ENCODE measurements around the gene KBTBD3.

- no peak for TF ChIP-seq BHLHE40 (IDR thresholded peaks at IDR 0.05; ENCODE audit: low read depth, low read length)
- TF ChIP-seq CBX2 (IDR thresholded peaks at IDR 0.05; ENCODE audit: borderline replicate concordance, low read depth) = no peak
- TF ChIP-seq NR3C1 (IDR thresholded peaks at IDR 0.05) = no peak
- TF ChIP-seq, protein P1, sequence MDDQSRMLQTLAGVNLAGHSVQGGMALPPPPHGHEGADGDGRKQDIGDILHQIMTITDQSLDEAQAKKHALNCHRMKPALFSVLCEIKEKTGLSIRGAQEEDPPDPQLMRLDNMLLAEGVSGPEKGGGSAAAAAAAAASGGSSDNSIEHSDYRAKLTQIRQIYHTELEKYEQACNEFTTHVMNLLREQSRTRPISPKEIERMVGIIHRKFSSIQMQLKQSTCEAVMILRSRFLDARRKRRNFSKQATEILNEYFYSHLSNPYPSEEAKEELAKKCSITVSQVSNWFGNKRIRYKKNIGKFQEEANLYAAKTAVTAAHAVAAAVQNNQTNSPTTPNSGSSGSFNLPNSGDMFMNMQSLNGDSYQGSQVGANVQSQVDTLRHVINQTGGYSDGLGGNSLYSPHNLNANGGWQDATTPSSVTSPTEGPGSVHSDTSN (IDR thresholded peaks at IDR 0.05) = no peak
- TF ChIP-seq SMC3 (IDR thresholded peaks at IDR 0.05) = no peak
- no peak for TF ChIP-seq CTCF (IDR thresholded peaks at IDR 0.05)
- no peak for TF ChIP-seq USF2 (IDR thresholded peaks at IDR 0.05)
- no peak for TF ChIP-seq HOXA7 (CRISPR knock-in tag; IDR thresholded peaks at IDR 0.05)
- no peak for TF ChIP-seq EP300 (IDR thresholded peaks at IDR 0.05)
- TF ChIP-seq CHD2 (IDR thresholded peaks at IDR 0.05; ENCODE audit: low read length, partially characterized antibody) = no peak
- TF ChIP-seq POLR2A (IDR thresholded peaks at IDR 0.05; ENCODE audit: low read length) = no peak
- TF ChIP-seq NFE2L2 (conservative IDR thresholded peaks at IDR 0.05; ENCODE audit: low read length) = no peak
Observed at GRCh38 chr11:106047631-106048030, 29.5 kb downstream of the KBTBD3 start.

All from A549 (cell line).